ENCODE results near the gene SF3B2.
"Not testable (repeated sequence)": the region's sequence is repeated elsewhere in the genome, so short reads cannot be mapped to it uniquely, and the experiment has no call there.

The SF3B2 gene

DNA sequence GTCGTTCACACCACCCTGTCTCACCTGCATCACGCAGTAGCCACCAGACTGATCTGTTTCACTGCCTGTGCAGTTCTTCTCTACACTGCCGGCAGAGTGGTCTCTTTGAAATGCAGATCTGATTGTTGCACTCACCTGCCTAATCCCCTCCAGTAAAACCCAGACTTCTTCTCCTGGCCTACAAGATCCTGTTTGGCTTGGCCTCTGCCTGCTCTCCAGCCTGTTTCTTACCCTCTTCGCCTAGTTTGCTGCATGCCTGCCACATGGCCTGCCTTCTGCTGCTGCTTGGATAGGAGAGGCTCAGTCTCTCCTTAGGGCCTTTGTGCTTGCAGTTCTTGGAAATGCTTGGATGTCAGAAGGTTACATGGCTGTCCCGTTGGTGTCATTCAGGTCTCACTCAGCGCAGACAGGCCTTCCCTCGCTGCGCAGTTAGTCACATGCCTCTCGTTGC, 59.9 kb downstream of the SF3B2 start:
- DNase-seq: no peak

DNA sequence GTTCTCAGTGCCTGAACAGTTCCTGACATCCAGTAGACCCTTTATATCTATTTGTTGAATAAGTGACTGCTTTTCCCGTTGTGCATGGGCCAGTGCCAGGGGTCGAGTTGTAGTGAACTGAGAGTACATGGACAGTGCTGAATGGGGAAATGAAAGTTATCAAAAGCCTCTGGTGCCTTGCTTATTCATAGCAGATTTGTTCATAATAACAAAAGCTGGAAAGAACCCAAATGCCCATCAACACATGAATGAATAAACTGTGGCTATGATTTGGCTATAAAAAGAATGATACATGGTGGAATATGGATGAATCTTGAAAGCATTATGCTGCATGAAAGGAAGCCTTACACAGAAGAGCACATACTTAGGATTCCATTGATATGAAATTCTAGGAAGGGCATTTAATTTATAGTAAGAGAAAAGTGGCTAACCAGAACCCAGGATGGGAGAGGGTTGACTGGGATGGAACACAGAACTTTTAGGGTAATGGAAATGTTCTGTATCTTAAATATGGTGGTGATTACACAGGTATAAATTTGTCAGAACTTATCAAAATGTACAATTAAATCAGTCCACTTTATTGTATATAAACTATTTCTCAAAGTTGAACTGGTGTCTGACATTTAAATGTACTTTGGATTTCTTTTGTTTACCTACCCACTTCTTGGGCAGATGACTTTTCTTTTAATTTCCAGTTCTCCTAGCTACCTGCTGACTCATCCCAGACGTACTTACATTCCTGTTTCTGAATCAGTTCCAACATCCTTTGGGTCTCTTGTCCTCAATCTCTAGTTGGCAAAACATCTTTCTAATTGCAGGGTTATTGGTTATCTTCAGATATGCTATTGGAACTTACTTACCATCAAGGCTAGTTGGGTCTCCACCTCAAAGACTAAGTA, 60.7 kb downstream of the SF3B2 start:
- DNase-seq: no peak

DNA sequence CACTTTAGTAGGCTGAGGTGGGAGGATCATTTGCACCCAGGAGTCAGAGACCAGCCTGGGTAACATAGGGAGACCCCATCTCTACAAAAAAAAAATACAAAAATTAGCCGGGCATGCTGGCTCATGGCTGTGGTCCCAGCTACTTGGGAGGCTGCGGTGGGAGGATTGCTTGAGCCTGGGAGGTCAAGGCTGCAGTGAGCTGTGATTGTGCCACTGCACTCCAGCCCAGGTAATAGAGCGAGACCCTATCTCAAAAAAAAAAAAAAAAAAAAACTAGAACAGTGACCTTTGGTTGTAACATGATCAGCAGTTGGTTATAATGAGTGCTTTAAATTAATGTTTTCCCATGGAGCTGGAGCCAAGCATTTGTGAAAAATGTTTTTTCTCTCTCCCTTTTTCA, 62.8 kb downstream of the SF3B2 start:
- DNase-seq: not testable (repeated sequence)

DNA sequence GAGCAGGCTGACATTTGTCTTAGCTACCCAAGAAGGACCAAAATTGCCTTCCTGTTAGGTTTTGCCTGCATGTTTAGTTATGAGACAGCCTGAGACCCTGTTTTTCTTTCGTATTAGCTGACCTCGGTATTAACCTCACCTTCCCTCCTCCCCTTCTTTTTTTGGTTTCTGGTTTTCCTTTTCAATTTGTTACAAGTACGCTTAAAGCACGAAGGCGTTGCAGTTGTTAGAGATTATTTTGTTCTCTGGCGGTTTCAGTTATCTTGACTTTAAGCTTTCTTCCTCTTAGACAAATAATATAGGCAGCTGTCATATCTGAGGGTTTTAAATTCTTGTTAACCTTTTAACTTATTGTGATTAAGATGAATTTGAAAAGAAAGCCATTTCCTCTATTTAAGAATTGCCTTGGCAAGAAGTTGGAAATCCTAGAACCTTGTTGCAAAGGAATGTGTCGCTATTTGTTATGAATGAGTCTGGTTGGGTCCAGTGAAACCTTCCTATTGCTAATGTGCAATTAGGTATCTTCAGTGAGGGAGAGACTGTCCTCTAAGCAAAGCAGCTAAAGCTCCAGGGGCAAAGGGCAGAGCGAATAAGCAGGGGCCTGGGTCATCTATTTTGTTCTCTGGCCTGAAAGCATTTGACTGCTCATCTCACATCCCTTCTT, 63.6 kb downstream of the SF3B2 start:
- DNase-seq: no peak

DNA sequence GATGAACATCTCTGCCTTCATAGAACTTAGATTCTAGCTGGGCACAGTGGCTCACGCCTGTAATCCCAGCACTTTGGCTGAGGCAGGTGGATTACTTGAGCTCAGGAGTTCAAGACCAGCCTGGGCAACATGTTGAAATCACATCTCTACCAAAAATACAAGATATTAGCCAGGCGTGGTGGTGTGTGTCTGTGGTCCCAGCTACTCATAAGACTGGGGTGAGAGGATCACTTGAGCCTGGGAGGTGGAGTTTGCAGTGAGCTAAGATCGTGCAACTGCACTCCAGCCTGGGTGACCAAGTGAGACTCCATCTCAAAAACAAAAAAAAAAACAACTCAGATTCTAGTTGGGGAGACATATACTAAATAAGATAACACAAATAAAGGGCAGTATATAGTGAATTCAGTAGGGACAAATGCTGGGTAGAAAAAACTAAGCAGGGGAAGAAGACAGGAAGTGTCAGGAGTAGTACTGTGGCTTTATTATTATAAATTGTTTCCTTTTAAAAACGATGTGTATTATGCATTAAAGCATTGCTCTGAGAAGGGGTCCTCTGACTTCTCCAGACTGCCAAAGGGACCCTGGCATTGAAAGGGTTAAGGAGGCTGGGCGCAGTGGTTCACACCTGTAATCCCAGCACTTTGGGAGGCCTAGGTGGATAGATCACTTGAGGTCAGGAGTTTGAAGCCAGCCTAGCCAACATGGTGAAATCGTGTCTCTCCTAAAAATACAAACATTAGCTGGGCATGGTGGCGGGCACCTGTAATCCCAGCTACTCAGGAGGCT, 64.6 kb downstream of the SF3B2 start:
- no peak for DNase-seq

DNA sequence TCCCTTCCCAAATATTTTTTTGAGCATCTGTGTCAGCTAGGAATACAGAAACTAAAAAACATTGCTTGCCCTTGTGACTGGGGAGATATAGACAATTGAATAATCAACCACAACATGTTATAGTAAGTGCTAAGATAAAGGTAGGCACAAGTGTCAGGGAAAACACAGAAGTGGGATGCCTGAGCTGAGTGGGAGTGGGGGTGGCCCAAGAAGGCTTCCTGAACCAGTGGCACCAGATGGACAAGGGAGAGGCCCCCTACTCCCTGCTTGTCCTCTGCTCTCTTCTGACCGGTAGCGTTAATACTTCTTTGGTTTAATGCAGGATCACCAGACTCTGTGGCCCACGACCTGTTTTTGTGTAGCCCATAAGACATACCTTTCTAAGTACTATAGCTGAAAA, 66.7 kb downstream of the SF3B2 start:
- DNase-seq: no peak

All from right forelimb (tissue), 1 donor.